ENCODE data around the gene GSN. TPM values are rescaled to one million over a fixed set of nuclear protein-coding genes. Genes with fewer than 3 reads are reported as not detected.

GSN gene
- total RNA-seq, 1 experiment from 2014 or later, result 28.4 TPM

GRCh38 chr9:121234832-121235161 lies 33.2 kb upstream of the GSN start:
- Histone ChIP-seq H3K9me3 (ENCODE audit: low read depth, low read length, poor library complexity, severe bottlenecking) (no peaks in the 10 kb centered on the region), H3K36me3 (ENCODE audit: insufficient read depth, low read length, poor library complexity, severe bottlenecking) (no peaks in the 10 kb centered on the region), H3K27ac (ENCODE audit: low read depth, low read length, poor library complexity, severe bottlenecking) (no peak overlapping the region), H3K4me1 (ENCODE audit: insufficient read depth, low read length, poor library complexity, severe bottlenecking) (peaks cover 12% of the 10 kb centered on the region), H3K27me3 (replicated peaks; ENCODE audit: insufficient read depth, low read depth, low read length, poor library complexity) (no peaks in the 10 kb centered on the region), H3K4me3 (ENCODE audit: low read depth, low read length, poor library complexity, severe bottlenecking) (no peak overlapping the region)
- DNase-seq (ENCODE audit: low spot score), result no peak
- TF ChIP-seq EZH2 (IDR thresholded peaks at IDR 0.05; ENCODE audit: borderline replicate concordance, low read depth, low read length, poor library complexity, severe bottlenecking), result no peak
- TF ChIP-seq CTCF (conservative IDR thresholded peaks at IDR 0.05; ENCODE audit: low read depth, low read length), result no peak
- POLR2A ChIA-PET (ENCODE audit: low non-redundant PET), result no interaction called here
- CTCF ChIA-PET, result interaction anchor here (1.0 to 1.1 kb wide), 2 partner anchors 33 to 44 kb away, joined by 3 to 4 read pairs; partner anchors contain the start of gene GSN
- no TSS peak for BruUV-seq (replicated peaks)
- intact Hi-C loops (cut with micrococcal nuclease; ENCODE audit: unreplicated experiment), result no loop called here

GRCh38 chr9:121235512-121235911 lies 32.5 kb upstream of the GSN start:
- no TSS peak for BruUV-seq (replicated peaks)
- POLR2A ChIA-PET (ENCODE audit: low non-redundant PET), result no interaction called here
- Histone ChIP-seq H3K27ac (ENCODE audit: low read depth, low read length, poor library complexity, severe bottlenecking) (no peak overlapping the region), H3K9me3 (ENCODE audit: low read depth, low read length, poor library complexity, severe bottlenecking) (no peaks in the 10 kb centered on the region), H3K36me3 (ENCODE audit: insufficient read depth, low read length, poor library complexity, severe bottlenecking) (no peaks in the 10 kb centered on the region), H3K4me3 (ENCODE audit: low read depth, low read length, poor library complexity, severe bottlenecking) (no peak overlapping the region), H3K4me1 (ENCODE audit: insufficient read depth, low read length, poor library complexity, severe bottlenecking) (peaks cover 12% of the 10 kb centered on the region), H3K27me3 (replicated peaks; ENCODE audit: insufficient read depth, low read depth, low read length, poor library complexity) (no peaks in the 10 kb centered on the region)
- CTCF ChIA-PET, result interaction anchor here (1.0 to 1.1 kb wide), 2 partner anchors 32 to 43 kb away, joined by 3 to 4 read pairs; partner anchors contain the start of gene GSN
- DNase-seq (ENCODE audit: low spot score), result no peak
- intact Hi-C loops (cut with micrococcal nuclease; ENCODE audit: unreplicated experiment), result no loop called here
- TF ChIP-seq EZH2 (IDR thresholded peaks at IDR 0.05; ENCODE audit: borderline replicate concordance, low read depth, low read length, poor library complexity, severe bottlenecking), result no peak
- no peak for TF ChIP-seq CTCF (conservative IDR thresholded peaks at IDR 0.05; ENCODE audit: low read depth, low read length)

GRCh38 chr9:121237916-121238315 lies 30.0 kb upstream of the GSN start:
- Histone ChIP-seq H3K4me1 (ENCODE audit: insufficient read depth, low read length, poor library complexity, severe bottlenecking) (peaks cover 16% of the 10 kb centered on the region), H3K36me3 (ENCODE audit: insufficient read depth, low read length, poor library complexity, severe bottlenecking) (no peaks in the 10 kb centered on the region), H3K27ac (ENCODE audit: low read depth, low read length, poor library complexity, severe bottlenecking) (no peak overlapping the region), H3K4me3 (ENCODE audit: low read depth, low read length, poor library complexity, severe bottlenecking) (no peak overlapping the region), H3K9me3 (ENCODE audit: low read depth, low read length, poor library complexity, severe bottlenecking) (no peaks in the 10 kb centered on the region), H3K27me3 (replicated peaks; ENCODE audit: insufficient read depth, low read depth, low read length, poor library complexity) (no peaks in the 10 kb centered on the region)
- intact Hi-C loops (cut with micrococcal nuclease; ENCODE audit: unreplicated experiment), result no loop called here
- ChIA-PET POLR2A (ENCODE audit: low non-redundant PET) (no interaction called here), CTCF (no interaction called here)
- TF ChIP-seq CTCF (conservative IDR thresholded peaks at IDR 0.05; ENCODE audit: low read depth, low read length) (no peak), EZH2 (IDR thresholded peaks at IDR 0.05; ENCODE audit: borderline replicate concordance, low read depth, low read length, poor library complexity, severe bottlenecking) (no peak)
- no peak for DNase-seq (ENCODE audit: low spot score)
- no TSS peak for BruUV-seq (replicated peaks)

All from A673 (cell line).